AG10803 (cell line): ENCODE data around the gene SEC16A.
"Not testable (repeated sequence)": the region's sequence is repeated elsewhere in the genome, so short reads cannot be mapped to it uniquely, and the experiment has no call there.

Source experiments
- DNase-seq: peaks from one replicate; pipeline ENCODE4 v3.0.0; 2010; ENCODE audit warnings: low read depth
- H3K4me3 ChIP-seq: 2 replicates; pipeline ENCODE4 v1.5.1; 2011; ENCODE audit warnings: mild to moderate bottlenecking, low read length, control low read depth
- CTCF ChIP-seq: conservative IDR thresholded peaks from 2 replicates; pipeline ENCODE4 v1.5.1; 2011; ENCODE audit warnings: mild to moderate bottlenecking, low read length, control low read depth, inconsistent platforms

The SEC16A gene

GRCh38 chr9:136412962-136413361 is 69.9 kb downstream of the SEC16A start:
- H3K4me3 ChIP-seq: no peak overlapping the region; the same call in 1 of the 2 replicates
- TF ChIP-seq CTCF: no peak
- no peak for DNase-seq

GRCh38 chr9:136411378-136411777 is 71.5 kb downstream of the SEC16A start:
- no peak for DNase-seq
- H3K4me3 ChIP-seq: peak overlapping the region; percentile 94
- TF ChIP-seq CTCF: no peak

- DNase-seq: peak; percentile 82
- peak within 1 kb of the TSS; percentile 94 for H3K4me3 ChIP-seq
- no peak for TF ChIP-seq CTCF
These were observed 72.1 kb downstream of the SEC16A start, which contains the start of the genes ENTR1 and PMPCA for GRCh38 chr9:136410500-136411287. ENTR1 (minus strand) TSS chr9:136410614; CDS start chr9:136410397, 217 bp downstream. PMPCA (plus strand) TSS chr9:136410658; CDS start chr9:136410669, 11 bp downstream.

- TF ChIP-seq CTCF: 0 out of 2 replicates have a peak, but pooled peaks have one; percentile 0
- peak; percentile 31 for DNase-seq
- peak overlapping the region; percentile 94 for H3K4me3 ChIP-seq
These were observed 73.0 kb downstream of the SEC16A start for GRCh38 chr9:136409557-136410455.

GRCh38 chr9:136407911-136408310 is 74.9 kb downstream of the SEC16A start:
- TF ChIP-seq CTCF: no peak
- DNase-seq: no peak
- no peak overlapping the region for H3K4me3 ChIP-seq

GRCh38 chr9:136407061-136407460 is 75.8 kb downstream of the SEC16A start:
- H3K4me3 ChIP-seq: not testable (repeated sequence)

GRCh38 chr9:136405904-136406303 is 76.9 kb downstream of the SEC16A start:
- not testable (repeated sequence) for DNase-seq

More at GRCh38 chr9:136407061-136407460, 75.8 kb downstream of the SEC16A start:
- not testable (repeated sequence) for DNase-seq

More at GRCh38 chr9:136405904-136406303, 76.9 kb downstream of the SEC16A start:
- H3K4me3 ChIP-seq: not testable (repeated sequence)
